Stimulated activated CD8-positive, alpha-beta memory T cell treated with anti-CD3 and anti-CD28 coated beads, Interleukin-12 subunit alpha, Interleukin-12 subunit beta, amount 100 ng/mL, for 24 hours (primary cell): Measurements from ENCODE around the gene SREBF1.

Experiments
- DNase-seq: peaks from one replicate; pipeline ENCODE4 v3.0.0-alpha.2; 2020; ENCODE audit errors: extremely low read depth

SREBF1 gene

DNA sequence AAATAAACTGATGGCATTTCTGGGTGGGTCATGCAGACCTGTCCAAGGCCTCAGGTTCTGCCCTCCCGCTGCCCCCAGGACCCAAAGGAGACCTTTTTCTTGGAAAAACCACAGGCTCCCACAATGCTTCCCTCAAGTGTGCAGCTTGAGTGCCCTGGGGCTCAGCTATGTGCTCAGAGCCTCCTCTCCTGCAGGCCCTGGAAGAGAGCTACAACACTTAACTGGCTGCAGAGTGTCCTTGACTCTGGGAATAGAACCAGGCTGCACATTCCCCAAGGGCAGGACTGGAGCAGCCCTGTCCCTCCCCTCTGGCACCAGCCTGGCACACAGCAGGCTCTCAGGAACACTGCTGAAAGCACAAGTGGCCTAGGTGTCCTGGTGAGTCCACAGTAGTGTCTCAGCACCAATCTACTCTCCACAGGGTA lies 4.8 kb upstream of the SREBF1 start:
- DNase-seq, result no peak

GRCh38 chr17:17840751-17841591 lies 4.2 kb upstream of the SREBF1 start:
- no peak for DNase-seq

- peak; percentile 53 for DNase-seq
Measured at GRCh38 chr17:17839791-17840707, 3.3 kb upstream of the SREBF1 start.

GRCh38 chr17:17837966-17838962 lies 1.5 kb upstream of the SREBF1 start:
- no peak for DNase-seq

DNA sequence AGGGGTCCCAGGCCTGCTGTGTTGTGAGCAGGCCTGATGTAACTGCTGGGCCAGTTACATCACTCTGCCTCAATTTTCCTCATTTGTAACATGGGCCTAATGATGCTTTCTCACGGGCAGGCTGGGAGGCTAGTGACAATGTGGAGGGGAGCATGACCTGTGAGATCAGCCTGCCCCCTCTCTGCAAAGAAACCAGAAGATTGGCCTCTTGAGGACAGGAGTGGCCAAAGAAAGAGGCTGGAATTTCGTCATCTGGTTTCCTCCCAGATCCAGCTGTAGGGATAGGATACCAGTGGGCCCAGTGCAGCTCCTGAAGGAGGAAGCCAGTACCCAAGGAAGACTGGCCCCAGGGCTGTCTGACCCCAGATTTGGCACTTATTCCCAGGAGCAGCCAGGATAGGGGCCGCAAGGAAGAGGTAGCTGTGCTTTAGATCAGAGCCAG lies 615 bp upstream of the SREBF1 start:
- no peak for DNase-seq

DNA sequence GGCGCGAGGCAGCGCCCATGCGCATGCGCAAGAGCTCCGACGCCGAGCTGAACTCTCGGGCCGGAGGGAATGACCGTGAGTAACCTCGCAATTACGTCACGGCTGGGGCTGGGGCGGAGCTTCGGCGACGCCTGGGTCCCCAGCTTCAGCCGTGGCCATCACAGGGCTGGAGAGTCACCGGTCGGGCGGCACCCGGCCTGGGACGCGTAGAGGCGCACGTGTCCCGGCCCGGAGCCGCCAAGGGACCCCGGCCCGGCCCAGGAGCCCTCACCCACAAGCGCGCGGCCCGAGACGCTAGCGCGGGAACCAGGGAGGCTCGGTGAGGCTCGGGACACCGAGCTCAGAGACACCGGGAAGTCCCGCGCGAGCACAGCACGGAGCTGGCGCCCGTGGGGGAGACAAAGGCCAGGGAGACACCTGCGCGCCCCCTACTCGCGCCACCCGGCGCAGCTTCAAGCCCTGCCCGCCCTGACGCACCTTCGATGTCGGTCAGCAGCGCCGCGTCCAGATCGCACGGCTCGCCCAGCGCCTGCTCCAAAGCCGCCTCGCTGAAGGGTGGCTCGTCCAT lies 452 bp downstream of the SREBF1 start:
- DNase-seq, result peak; percentile 89

- DNase-seq, result no peak
Measured at GRCh38 chr17:17835415-17836249, 1.2 kb downstream of the SREBF1 start.

- DNase-seq, result no peak
Measured at GRCh38 chr17:17834974-17835373, 1.8 kb downstream of the SREBF1 start.

DNA sequence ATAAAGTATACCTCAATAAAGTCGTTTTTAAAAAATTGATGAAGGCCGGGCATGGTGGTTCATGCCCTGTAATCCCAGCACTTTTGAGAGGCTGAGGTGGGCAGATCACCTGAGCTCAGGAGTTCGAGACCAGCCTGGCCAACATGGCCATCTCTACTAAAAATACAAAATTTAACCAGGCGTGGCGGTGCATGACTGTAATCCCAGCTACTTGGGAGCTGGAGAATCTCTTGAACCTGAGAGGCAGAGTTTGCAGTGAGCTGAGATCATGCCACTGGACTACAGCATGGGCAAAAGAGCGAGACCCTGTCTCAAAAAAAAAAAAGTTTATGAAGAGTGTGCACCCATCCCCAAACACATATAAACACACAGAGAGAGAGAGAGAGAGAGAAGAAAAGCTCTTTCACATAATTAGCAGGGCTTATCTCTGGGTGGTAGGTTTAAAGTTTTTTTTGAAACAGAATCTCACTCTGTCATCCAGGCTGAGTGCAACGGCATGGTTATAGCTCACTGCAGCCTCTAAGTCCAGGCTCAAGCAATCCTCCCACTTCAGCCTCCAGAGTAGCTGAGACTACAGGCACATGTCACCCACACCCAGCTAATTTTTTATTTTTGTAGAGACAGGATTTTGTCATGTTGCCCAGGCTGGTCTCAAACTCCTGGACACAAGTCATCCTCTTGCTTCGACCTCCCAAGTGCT lies 3.0 kb downstream of the SREBF1 start:
- no peak for DNase-seq

DNA sequence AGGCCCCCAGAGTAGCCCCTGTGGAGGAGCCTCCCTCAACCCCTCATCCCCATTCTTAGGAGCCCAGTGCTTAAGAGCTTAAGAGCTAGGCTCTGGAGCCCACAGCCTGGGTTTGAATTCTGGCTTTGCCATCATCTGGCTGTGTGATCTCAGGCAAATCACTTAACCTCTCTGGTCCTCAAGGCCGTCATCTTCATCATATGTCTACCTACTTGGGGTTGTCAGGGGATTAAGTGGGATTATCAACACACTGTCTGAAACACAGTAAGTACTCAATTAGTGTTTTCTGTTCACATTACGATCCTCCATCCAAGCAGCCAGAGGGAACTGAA lies 4.8 kb downstream of the SREBF1 start:
- DNase-seq, result no peak

GRCh38 chr17:17831208-17832031 lies 5.4 kb downstream of the SREBF1 start:
- DNase-seq, result no peak

GRCh38 chr17:17830740-17831207 lies 6.0 kb downstream of the SREBF1 start:
- DNase-seq, result no peak

- DNase-seq, result no peak
Measured at GRCh38 chr17:17830269-17830567, 6.6 kb downstream of the SREBF1 start.

DNA sequence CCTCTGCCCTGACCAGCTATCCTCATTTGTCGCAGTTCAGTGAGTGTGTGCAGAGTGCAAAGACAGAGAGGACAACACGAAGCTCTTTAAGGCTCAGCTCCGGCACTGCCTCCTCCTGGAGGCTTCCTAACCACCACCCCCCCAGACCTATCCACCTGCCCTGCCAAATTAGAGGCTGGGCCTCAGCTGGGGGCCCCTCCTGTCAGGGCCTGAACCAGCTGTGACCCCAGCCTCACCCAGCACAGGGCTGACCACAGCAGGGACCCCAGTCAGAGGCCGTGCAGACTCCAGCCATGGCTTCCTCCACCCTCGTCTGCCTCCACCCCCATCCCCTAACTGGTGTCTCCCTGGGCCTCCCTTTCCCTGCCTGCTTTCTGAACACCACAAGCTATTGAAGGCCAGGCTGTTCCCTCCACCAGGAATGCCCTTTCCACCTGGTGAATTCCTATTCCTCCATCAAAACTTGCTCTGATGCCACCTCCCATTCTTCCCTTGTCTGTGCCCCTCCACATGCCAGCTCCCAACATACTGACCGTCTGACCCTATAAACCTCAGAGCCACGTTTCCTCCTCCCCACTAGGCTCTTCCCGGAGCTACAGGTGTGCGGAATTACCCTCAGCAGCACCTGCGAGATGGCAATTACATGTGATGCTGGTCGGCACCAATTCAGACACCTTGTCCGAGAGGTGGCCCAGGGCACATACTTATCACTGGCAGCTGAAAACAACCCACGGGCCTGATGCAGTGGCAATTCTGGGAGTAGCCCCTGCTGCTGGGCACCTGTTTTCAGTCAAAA lies 8.8 kb downstream of the SREBF1 start:
- no peak for DNase-seq

DNA sequence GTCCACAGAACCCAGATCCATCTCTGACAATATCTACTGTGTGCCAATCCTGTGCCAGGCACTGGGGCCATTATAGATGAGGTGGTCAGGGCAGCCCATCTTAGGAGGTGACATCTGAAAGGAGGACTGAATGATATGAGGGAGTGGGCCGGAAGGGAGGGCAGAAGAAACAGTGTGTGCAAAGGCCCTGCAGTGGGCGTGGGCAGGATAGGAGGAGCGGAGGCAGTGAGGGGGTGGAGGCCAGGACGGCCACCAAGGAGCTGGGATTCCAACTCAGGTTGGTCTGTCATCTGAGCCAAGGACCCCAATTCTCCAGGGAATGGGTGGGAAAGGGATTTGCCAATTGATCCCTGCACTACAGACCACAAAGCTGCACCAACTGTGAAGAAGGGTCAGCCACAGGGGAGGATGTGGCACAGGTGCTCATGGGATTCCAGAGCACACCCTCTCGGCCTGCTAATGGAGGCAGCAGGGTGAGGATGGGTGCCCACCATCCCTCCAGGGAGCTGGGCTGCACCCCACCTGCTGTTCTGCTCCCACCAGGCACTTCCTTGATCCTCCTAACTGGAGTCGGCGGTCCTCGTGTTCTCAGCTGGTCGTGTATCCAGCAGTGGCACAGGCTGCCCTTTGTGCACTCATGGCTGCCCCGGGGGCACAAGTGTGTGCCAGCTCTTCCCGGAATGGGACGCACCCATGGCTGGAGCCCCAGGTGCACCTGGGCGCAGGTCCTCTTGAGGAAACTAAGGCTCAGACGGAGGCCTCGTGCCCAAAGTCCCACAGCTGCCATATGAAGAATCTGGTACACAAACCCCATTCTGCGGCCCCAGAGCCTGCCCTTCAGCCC lies 9.6 kb downstream of the SREBF1 start:
- DNase-seq, result no peak

DNA sequence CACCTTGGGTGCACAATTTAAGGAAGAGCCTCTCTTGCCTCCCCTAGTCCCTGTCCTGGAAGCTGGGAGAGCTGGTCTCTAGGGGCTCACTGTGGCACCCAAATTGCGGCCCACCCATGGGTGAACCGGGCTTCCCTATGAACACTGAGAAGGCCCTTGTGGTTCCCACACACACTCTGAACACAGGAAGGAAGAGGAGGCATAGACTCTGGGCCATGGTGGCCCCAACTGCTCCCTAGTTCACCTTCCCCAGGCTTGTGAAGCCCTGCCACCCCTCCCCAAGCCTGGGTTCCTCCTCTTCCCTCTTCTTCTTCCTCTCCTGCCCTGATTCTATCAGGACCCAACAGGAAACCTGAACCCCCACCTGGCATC lies 10.5 kb downstream of the SREBF1 start:
- DNase-seq, result no peak
